Measurements from ENCODE around the gene PLCL2.

The PLCL2 gene

DNA sequence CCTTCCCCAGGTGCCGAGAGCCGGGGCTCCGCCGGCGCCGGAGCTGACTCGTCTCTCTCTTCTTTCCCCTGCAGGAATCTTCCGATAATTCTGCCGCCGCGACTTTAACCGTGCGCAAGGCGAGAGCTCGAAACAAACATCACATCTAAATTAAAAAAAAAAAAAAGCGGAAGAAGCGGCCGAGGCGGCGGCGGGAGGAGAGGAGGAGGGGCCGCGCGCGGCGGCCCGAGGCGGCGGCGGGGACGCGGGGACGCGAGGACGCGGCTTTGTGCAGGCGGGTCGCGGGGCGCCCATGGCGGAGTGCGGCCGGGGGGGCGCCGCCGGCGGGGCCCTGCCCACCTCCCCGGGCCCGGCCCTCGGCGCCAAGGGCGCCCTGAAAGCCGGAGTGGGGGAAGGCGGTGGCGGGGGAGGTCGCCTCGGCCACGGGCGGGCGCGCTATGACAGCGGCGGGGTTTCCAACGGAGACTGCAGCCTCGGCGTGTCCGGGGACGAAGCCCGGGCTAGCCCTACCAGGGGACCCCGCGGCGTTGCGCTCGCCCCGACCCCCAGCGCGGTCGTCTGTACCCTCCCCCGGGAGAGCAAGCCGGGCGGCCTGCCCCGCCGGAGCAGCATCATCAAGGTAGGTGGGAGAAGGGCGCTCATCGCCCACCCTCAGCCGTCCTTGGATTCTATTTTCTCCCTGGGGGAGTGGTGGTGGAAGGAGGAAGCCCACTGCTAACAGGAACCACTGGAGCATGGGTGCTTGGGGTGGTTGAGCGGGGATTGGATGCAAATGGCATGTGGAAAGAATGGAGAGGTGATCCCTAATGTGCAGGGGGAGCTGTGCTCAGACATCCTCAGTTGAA, at the start of gene PLCL2:
TSS of gene PLCL2 (plus strand) at position 208 of the 845 bp plus-strand sequence. CDS start at position 293, 85 bp downstream.
- peak; percentile 39 to 45 for DNase-seq (ENCODE audit: low read depth in 2 of 2)

DNA sequence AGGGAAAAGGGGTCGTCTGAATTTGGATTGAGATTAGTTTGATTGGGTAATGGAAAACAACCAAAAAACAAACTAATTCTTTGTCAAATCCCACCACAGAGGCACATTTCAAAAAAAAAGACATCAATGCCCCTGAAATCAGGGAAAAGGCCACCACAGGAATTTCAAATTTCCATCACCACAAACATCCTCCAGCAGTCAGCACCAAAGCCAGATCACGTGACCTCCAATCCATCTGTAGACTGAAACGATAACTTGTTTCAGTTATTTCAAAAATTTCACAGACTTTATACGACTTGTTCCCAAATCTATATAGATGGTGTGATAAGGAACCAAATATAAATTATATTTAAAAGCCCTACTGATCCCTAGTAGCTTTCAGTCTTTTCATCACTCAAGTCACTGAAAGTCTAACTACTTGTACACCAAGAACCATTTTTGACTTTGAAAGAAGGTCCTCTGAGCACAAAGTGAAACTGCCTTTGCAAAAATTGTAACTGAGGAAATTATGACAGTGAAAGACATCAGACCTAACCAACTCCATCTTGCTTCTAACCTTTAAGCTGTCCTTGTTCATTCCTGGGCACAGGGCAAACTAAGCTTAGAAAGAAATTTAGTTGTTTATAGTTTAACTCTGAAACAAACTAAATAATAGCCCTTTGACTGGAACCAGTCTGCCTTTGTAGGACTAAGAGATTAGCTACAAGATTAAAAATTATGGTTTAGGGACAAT, 48.1 kb upstream of the PLCL2 start:
- DNase-seq (ENCODE audit: low read depth in 2 of 2) = no peak

DNA sequence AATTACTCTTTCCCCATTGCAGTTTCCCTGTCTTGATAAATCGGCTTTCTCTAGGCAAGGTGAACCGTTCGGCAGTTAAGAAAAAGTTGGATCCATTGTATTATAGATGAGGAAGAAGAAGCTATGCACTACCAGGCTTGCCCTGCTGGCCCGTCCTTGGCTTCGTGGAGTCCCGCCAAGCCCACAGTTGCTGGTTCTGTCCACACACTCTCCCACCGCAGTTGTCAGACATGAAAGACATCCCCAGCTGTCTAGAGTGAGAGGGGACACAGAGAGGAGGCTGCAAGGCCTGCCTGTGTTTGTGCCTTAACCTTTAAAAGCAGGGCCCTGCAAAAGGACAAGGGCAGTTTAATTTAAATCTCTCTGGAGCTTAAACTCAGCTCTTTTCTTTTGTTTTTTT, 47.2 kb upstream of the PLCL2 start:
- no peak for DNase-seq (ENCODE audit: low read depth in 2 of 2)

DNA sequence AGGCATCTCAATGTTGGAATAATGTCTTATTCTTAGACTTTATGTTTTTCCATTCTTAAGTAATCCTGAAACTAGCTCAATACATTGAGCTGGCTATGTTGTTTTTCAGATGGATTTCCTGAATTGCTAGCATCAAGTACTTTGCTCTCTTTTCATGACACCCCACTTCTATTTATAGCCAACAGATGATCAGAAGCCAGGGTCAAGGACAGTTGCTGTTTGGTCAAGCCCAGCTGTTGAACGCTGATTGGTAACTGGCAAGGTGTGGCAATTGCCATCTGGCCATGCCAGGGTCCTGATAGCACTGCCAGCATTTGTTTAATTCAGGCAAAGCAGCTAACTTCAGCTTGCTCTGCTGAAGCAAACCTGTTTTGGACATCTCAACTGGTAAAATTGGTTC, 46.2 kb upstream of the PLCL2 start:
- no peak for DNase-seq (ENCODE audit: low read depth in 2 of 2)

DNA sequence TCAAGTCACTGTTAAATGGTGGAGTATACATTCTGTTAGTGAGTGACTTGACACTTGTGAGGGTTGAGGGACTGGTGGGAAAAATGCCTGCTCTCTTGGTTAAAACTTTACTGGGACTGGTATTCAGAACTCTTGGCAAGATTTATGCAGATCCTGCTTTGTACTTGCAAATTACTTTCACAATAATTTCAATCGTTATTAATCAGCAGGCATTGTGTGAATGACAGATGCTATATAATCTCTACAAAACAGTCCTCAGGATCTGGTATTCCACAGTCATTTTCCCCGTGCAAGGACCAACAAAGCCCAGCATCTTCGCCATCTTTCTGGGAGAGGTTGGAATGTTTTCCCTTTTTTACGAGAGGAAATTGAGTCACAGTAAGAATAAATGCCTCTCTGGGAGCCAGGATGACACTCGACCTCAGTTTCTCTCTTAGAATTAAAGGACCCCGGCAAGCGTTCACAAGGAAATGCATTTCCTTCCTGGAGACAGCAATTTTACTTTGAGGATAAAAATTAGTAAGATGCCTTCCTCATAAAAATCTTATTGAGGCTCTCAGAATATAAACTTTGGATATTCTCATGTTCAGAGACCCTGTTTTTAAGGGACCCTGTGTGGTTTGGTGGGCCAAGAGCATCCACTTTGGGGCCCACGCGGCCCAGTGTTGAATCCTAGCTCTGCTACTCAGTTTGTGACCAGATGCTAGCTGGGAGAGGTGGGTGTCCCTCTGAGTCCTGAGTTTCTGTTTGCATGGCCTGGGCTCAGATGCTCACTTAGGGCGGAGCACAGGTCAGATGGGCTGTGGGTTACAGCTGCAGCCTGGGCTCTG, 45.3 kb upstream of the PLCL2 start:
- DNase-seq (ENCODE audit: low read depth in 2 of 2) = no peak

DNA sequence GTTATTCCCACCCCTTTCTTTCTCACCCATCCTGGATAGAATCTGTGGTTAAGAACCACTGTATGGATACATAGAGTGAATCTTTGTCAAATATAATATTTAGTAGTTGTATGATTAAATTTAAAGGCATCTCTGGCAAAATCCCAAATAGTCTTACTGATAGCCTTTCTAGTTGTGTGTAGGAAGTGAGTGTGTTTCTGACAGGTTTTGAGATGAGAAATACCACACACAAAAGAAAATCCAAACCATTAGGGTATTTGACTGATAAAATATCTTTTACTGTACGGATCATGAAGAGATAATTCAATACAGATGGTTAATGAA, 44.7 kb upstream of the PLCL2 start:
- no peak for DNase-seq (ENCODE audit: low read depth in 2 of 2)

DNA sequence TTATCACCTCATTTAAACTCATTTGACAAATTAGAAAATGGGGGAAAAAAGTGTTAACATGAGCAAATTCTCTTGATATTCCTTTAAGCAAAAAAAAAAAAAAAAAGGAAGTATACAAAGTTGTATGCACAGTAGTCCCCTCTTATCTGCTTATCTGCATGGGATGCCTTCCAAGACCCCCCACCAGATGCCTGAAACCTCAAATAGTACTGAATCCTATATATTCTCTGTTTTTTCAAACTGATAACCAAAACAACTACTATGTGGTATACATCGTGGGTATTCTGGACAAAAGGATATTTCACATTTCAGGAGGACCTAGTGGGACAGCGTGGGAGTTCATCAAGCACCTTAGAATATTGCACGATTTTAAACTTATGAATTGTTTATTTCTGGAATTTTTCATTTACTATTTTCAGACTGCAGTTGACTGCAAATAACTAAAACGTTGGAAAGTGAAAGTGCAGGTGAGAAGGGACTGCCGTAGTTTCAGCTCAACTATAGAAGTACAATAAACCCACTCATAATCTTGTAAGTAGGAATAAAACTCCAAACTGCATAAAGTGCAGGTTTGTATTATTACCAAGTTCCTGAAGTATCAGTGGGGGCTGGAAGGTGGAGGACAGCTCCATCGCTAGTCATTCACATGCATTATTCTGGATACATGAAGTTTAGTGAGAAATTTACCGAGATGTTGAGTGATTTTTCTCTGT, 43.6 kb upstream of the PLCL2 start:
- no peak for DNase-seq (ENCODE audit: low read depth in 2 of 2)

DNA sequence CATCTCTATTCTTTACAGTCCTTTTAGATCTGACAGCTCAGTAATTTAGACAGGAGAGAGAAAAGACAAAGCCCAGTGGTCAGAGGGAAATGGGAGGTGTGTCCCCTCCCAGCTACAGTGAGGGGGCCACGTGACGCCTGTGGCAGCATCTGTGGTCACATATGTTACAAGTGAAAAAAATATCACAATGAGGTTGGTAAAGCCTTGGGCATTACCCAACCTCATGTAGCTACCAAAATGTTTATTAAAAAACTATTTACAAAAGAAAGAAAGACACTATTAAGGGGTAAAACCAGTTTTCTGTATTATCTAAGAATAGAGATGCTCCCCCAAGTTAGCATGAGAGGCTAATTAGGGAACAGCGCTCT, 42.9 kb upstream of the PLCL2 start:
- no peak for DNase-seq (ENCODE audit: low read depth in 2 of 2)

DNA sequence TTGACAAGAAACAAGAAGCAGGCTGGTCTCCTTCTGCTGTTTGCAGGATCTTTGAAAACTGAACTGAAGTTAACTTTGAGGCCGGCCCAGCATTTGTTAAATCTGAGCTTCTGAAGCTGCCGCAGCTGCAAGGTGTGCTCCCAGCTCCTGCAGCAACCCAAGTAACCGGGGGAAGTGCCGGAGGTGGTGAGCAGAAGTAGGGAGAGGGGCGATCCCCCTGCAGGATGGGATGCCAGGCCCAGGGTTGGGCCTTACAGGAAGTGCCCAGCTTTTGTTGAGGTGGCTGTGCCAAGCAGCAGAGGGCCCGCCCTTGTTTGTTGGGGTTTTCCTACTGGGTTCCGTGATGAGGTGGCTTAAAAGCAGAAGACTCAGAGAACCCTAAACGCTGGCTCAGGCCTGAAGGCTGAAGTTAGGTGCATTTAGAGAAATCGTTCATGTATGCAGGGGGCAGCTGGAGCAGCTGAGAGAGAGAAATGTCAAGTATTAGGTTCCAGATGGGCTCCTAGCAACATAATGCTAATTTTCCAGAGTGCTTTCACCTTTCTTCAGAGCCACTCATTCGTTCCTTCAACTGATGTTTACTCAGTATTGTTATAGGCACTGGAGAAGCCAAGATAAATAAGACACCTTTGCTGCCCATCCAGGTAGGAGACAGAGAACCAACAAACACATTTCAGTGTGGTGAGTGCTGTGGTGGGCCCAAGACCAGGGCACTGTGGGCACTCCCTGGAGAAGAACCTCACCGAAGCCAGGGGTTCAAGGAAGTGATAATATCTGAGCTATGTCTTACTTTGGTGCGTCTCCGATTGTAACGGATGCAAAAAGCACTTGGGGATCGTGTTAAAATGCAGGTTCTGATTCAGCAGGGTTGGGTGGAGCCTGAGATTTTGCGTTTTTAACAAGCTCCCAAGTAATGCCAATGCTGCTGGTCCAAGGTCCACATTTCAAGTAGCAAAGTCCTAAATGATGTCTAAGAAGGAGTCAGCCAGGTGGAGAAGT, 42.2 kb upstream of the PLCL2 start:
- peak; percentile 33 to 40 for DNase-seq (ENCODE audit: low read depth in 2 of 2)

DNA sequence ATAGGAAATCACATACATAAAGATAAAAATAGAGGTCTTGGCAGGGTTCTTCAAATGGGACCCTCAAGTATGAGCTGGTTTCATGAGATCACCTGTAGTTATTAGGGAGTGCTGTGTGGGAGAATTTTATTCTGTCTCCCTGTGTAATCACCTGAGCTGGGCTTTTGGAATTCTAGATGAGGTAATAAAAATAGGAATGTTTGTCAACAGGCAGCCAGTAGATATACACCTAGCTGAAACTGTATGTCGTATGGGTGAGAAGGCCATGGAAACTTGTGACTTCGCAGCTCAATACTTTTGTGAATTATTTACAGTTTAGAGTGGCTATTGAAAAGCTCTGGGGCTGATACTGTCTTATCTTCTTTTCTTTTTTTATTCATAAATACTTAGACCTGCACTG, 40.5 kb upstream of the PLCL2 start:
- DNase-seq (ENCODE audit: low read depth in 2 of 2) = no peak

DNA sequence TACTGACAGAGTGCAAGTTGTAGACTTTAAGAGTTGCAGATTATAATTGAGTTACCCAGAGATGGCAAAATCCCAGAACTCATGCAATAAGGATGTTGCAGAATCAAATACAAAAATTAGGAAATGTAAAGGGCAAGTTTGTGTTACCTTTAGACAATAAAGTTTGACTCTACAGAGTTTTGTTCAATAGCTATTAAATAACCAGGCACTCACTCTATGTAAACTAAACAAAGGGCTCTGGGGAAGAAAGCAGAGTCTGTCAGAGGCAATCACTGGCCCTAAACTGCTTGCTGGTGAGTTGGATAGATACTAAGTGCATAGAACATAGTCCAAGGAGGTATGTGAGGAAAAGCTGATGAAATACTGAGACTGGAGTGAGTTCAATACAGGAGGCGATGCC, 40.0 kb upstream of the PLCL2 start:
- no peak for DNase-seq (ENCODE audit: low read depth in 2 of 2)

DNA sequence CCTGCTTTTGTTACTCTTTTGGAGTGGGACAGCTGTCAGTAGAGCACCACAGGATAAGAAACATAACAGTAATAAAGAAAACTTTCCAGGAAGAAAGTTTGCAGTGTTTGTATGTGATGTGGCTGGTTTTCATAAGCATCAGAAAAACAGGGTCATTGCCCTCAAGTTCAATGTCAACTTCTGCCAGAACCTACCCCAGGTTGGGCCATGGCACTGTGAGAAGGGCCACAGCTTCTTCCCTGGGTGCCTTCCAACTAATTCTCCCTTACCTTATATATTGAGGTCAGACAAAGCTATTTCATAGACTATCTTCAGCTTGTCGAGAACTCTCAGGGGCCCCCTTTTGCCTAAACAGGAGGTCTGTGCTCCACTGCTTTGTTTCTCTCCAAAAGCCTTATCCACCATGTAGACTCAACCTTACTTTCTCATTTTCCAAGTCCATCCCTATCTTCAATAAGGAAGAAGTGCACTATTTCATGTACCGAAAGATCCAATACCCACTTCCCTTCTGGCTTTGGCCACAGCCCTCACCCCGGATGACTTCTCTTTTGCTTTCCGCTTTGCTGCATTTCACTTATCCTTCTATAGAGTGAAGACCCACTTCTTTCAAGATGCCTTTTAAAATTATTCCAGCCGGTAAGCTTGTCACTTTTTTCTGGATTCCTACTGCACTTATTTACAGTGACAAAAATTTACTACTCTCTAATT, 38.2 kb upstream of the PLCL2 start:
- DNase-seq (ENCODE audit: low read depth in 2 of 2) = no peak

DNA sequence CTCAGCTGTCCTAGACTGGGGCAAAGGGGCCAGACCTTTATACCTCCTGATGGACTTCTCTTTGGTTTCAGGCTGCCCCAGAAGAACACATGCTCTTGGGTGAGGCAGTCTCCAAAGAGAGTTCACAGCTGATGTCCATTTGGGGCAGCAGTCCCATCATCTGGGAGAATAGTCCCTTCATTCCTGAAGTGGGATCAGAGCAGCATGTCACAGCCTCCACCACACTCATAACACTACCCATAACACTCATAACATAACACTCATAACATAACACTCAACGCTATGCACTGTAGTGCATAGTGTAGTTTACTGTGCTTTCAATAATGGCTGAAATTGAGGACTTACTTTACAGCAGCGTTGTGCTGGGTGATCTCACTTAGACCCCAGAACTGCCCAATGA, 36.7 kb upstream of the PLCL2 start:
- no peak for DNase-seq (ENCODE audit: low read depth in 2 of 2)

DNA sequence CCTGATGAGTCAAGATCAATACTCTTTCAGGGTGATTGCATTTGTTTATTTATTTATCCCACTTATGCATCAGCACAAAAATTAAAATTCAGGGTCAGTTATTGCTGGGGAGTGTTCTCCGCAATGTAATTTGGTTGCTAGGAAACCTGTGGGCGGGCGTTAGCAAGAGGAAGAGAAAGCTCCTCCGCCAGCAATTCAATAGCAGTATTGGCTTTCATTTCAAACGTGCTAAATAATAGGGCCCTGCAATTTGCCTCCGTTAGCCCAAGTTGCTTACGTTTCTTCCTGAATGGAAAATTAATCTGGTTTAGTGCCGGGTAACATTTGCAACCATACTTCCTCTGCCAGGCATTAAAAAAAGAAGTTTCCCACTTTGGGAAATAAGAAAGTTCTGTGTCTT, 35.5 kb upstream of the PLCL2 start:
- peak; percentile 31 to 59 for DNase-seq (ENCODE audit: low read depth in 2 of 2)

DNA sequence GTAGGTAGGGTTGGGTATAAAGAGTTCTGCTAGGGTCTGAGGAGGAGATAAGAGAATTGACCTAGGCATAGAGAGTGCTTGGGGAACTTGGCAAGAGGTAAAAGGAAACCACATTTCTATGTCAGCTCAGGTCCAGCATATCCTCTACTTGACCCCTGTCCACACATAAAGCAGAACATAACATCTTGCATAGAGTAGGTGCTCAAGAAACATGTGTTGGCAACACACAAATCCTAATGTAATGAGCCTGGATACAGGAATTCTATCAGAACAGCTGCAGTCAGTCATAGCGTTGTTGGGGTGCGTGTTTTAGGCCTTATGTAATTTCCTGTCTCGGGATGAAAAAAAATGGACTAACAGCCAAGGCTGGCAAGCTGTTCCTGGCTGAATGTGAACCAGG, 35.0 kb upstream of the PLCL2 start:
- DNase-seq (ENCODE audit: low read depth in 2 of 2) = no peak

DNA sequence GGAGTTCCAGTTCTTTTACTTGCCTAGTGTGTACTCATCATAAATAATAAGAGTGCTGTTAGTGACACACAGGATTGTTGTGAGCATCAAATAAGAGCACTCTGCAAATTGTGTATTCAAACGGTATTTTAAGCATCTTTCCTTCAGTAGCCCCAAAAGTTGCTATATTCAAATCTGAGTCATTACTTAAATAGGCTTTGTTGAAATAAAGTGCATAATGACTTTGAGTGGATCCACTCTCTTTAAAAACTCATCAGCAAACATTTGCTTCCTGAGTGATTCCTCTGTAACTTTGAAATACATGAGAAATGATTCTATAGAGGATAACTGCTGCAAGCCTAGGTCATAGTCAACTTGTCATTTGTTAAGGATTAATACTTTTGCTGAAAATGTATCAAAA, 29.3 kb upstream of the PLCL2 start:
- DNase-seq (ENCODE audit: low read depth in 2 of 2) = no peak

DNA sequence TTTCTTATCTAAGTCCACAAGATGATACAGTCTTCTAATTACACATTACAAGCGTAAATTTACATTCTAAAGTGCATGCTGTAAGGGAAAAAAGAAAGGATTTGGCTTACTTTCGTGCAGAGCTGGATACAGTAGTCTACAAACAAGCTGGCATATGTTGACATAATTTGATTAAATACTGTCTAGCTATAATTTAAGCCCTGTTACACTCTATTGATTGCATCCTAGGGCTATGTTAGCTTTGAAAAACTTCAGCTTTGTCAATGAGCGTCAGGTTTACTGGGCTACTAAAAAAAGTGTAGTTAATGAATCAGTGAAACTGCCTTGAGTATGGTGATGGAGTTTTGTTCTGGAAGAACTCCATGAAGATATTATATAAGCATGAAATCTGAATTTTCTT, 24.5 kb upstream of the PLCL2 start:
- no peak for DNase-seq (ENCODE audit: low read depth in 2 of 2)

DNA sequence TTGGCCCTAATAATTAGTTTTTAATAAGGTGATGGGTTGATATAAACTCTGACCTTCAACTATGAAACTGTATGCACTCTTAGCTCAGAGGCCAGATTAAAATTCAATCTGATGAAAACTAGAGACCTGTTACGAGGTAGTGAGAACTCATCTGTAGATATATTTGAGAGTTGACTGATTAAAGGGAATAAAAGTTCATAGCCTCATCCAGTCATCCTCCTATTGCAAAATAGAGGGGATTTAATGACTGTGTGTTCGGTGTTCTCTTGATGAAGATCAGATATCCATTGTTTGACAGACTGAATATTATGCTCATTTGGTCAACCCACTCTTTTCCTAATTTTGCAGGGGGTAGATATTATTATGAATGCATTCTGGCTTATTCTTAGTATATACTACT, 23.3 kb upstream of the PLCL2 start:
- no peak for DNase-seq (ENCODE audit: low read depth in 2 of 2)

DNA sequence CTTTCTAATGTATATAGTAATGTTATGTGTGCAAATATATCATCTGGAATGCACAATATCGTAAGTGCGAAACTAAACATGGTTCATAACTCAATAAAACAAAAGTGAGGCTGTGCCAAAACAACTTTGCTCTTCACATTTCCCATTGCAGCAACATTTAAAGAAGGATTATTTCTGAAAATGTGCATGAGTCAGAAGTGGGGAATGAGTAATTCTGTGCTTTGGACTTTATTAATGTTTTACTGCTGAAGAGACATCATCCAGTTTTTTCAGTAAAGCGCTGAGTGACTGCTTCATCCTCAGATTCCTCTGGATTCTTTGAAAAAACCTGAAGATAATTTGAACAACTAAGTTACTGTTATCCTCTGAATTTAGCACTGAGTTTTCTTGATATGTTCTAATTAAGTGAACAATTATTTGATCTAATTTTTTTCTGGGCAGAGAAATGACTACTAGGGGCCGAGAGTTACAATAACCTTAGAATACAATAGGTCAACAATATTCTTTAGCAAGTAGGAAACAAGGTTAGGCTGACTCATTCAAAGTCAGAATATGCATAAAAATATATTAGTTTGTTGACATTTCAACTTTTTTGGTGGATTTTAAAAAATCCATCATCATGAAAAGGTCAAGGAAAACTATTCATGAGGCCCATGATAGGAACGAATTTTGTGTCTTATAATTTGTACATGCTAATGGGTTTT, 20.0 kb upstream of the PLCL2 start:
- DNase-seq (ENCODE audit: low read depth in 2 of 2) = no peak

Data from stimulated activated CD4-positive, alpha-beta T cell treated with anti-CD3 and anti-CD28 coated beads, Interleukin-12 subunit alpha, Interleukin-12 subunit beta, amount 100 ng/mL, for 24 hours (primary cell).